CD4-positive, alpha-beta T cell treated with Interleukin-17A for 1 hour (primary cell): Measurements from ENCODE around the gene HHATL.

Source experiments
- DNase-seq: peaks from one replicate; pipeline ENCODE4 v3.0.0-alpha.2; 2020

Gene HHATL

GRCh38 chr3:42696356-42697288 lies 6.0 kb downstream of the HHATL start:
- no peak for DNase-seq

DNA sequence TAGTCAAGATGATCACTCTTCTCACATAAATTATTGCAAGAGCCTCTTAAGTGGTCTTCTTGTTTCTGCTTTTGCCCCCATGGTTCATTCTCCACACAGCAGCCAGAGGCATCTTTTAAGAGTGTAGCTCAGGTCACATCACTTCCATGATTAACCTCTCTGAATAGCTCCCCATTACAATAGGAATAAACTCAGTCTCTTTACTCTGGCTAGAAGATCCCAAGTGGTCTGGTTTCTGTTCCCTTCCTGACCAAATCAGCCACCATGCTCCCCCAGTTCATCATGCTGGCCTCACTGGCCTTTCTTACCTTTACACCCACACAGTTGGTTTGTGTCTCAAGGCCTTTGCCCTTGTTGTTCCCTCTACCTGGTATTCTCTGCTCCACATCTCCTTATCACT lies 8.2 kb downstream of the HHATL start:
- no peak for DNase-seq

DNA sequence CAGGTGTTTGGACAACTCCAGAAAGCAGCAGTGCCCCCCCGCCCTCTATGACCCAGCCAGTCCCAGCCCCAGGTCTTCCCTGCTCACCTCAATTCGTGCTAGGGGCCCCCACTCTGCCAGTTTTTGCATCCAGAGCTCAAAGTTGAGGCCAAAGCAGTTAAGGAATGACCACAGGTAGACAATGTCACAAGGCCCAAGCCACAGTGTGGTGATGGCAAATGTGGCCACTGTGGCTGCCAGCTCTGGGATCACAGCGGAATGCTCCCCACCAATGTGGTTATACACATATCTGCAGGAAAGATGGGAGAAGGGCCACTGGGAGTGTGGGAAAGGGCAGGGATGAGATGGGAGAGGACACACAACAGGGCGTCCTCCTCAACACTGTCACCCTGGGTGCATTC lies 9.1 kb downstream of the HHATL start:
- DNase-seq = no peak

GRCh38 chr3:42692667-42693529 lies 9.7 kb downstream of the HHATL start:
- DNase-seq = no peak

- DNase-seq = no peak
These were observed 10.6 kb downstream of the HHATL start for GRCh38 chr3:42691816-42692666.

GRCh38 chr3:42690766-42691680 lies 11.6 kb downstream of the HHATL start:
- no peak for DNase-seq

DNA sequence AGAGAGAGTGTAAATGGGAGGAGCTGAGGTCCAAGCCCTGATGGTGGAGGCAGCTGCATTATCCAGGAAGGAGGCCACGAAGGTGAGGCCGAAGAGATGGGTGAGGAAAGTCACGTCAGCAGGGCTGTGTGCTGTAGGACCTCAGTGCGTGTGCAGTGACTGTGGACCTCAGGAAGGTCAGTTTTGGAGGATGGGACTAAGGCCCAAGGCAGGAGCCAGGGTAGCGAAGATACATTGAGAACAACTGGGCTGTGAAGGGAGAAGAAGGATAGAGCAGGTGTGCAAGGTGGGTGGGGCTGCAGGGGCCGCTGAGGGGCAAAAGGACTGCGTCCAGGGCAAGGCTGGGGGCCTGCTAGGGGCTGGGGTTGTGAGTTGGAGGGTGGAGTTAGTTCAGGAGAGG lies 12.4 kb downstream of the HHATL start:
- no peak for DNase-seq

DNA sequence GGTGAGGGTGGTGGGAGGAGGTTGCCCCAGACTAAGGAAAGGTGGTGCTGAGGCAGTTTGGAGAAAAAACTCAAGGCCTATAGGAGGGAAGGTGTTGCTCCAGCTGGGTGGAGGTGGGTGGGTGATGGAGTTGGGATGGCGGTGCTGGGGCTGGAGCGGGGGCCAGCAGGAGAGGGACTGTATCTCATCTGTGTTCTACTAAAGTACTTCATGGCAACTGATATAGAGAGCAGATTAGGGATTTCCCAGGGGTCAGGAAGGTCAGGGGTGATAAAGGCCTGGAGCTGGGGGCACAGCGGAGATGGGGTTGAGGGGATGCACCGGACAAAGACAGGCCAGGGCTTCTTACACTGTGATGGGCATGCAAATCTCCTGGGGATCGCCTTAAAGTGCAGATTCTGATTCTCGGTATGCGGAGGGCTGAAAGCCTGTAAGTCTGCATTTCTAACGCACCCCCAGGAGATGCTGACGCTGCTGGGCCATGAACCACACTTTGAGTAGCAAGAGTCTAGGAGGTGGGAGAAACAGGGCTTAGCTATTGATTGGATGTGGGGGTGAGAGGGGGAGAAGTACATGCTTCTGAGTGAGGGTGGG lies 13.1 kb downstream of the HHATL start:
- DNase-seq = no peak

- no peak for DNase-seq
These were observed 13.8 kb downstream of the HHATL start for GRCh38 chr3:42688487-42689420.

DNA sequence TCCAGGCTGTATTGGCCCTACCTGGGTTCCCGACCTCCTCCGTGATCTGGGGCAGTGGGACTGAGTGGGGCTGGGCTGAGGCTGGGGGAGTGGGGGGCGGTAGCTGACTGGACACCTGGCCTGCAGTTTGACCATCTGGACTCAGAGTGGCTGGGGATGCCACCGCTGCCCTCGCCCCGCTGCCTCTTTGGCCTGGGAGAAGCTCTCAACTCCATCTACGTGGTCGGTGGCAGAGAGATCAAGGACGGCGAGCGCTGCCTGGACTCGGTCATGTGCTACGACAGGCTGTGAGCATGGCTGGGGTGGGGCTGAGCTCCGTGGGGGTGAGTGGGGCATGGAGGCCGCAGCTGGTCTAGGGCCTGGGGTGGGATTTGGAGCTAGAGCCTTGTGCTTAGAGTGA lies 14.6 kb downstream of the HHATL start:
- DNase-seq = no peak

DNA sequence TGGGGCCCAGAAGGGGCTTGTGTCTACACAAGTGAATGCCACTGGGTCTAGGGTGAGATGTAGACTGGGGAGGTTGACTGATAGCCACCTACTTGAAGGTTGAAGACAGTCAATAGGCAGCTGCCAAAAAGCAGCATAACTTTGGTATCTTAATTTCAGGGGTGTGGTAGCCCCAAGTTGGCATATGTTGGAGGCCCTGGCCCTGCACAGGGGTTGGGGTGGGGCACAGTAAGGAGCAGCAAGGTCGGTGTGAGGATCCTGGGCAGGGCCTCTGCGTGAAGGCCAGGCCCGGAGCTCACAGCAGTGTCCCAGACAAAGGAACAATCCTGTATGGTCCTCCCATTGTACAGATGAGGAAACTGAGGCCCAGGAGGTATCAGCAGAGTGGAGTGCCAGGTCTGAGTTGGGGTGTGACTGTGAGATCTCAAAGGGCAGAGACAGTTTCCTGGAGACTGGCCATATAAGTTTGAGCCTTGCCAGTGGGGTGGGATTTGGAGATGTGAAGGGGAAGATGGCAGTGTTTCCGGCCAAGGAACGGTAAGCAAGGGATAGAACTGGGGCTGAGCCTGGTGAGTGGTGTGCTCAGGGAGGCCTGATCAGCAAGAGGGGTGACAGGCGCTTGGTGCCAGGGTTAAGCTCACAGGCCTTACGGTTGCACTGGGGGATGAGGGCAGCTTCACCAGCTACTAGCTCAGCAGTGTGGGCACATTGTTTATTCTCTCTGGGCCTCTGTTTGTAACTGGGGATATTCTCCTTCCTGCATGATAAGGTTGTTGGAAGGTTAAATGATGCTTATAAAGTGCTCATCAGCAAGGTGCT lies 15.6 kb downstream of the HHATL start:
- DNase-seq = no peak

DNA sequence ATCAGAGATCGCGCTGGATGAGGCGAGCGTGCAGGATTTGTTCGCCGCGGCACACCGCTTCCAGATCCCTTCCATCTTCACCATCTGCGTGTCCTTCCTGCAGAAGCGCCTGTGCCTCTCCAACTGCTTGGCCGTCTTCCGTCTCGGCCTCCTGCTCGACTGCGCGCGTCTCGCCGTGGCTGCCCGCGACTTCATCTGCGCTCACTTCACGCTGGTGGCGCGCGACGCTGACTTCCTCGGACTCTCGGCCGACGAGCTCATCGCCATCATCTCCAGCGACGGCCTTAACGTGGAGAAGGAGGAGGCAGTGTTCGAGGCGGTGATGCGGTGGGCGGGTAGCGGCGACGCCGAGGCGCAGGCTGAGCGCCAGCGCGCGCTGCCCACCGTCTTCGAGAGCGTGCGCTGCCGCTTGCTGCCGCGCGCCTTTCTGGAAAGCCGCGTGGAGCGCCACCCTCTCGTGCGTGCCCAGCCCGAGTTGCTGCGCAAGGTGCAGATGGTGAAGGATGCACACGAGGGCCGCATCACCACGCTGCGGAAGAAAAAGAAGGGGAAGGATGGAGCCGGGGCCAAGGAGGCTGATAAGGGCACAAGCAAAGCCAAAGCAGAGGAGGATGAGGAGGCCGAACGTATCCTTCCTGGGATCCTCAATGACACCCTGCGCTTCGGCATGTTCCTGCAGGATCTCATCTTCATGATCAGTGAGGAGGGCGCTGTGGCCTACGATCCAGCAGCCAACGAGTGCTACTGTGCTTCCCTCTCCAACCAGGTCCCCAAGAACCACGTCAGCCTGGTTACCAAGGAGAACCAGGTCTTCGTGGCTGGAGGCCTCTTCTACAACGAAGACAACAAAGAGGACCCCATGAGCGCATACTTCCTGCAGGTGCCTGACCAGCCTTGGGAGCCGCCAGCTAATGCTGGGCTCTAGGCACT lies 16.4 kb downstream of the HHATL start:
- no peak for DNase-seq

DNA sequence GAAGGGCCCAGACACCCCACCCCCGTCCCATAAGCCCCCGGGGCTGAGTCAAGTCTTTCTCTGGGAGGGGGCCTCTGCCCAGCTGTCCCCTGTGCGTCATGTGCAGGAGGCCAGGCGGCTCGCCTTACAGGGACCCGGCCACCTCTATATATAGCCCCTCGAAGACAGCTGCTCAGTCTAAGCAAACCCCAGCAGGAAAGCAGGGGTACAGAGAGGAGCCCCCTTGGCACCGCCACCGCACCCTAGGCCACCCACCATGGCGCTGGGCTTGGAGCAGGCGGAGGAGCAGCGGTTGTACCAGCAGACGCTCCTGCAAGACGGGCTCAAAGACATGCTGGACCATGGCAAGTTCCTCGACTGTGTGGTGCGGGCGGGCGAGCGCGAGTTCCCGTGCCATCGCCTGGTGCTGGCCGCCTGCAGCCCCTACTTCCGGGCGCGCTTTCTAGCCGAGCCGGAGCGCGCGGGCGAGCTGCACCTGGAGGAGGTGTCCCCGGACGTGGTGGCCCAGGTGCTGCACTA lies 17.2 kb downstream of the HHATL start, which contains the start of gene KLHL40:
Gene KLHL40, plus strand, starts transcription at position 175 of the 519 bp plus-strand sequence. Its CDS starts 82 bp downstream, at position 257.
- no peak for DNase-seq

DNA sequence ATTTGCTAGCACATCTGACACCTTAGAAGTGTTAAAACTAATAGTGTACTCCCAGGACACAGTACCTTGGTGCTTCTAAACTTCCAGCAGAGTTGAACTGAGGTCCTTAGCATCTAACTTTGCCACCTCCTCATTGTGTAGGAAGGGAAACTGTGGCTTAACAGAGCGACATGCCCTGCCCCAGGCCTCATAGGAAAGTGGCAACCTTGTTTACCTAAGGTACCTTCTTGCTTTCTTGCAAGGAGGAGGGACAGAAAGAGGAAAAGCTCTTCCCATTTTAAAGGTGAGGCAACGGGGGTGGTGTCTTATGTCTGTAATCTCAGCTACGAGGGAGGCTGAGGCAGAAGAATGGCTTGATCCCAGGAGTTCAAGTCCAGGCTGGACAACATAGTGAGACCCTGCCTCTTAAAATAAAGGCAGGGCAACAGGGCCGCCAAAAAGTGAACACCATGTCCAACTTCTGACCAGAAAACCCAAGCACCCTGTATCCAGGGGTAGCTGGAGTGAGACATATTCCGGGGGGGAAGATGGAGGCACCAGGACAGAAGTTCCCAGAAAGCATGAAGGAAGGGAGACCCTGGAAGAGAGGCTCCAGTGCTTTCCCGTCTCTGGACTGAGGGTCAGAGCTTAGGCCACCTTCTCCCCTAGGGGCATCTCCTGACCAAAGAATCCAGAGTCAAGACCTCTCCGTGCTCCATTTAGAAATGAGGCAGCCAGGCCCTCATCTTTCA lies 17.8 kb downstream of the HHATL start:
- DNase-seq = no peak

DNA sequence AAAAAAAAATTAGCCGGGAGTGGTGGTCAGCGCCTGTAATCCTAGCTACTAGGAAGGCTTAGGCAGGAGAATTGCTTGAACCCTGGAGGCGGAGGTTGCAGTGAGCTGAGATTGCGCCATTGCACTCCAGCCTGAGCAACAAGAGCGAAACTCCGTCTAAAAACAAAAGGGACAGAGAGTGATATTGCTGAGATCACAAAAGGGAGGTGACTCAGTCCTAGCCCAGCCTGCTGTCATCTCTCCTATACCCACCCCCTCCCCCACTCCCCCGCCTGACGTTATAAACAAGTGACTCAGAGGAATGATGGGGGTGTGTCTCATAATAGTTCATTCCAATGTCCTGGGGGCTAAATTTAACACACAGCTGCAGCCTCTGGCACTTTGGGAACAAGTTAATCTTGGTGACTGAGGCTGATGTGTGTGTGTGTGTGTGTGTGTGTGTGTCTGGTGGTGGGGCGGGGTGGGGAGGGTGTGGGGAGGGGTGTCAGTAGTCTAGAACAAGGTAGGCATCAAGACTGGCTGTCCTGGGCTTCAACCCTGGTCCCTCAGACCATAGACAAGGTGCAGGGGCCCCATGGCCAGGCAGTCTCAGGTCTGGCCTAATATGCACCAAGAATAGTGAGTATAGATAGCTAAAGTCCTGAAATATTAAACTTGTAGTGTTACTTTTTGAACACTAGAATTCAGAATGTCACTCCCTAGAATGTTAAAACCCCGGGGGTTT lies 18.6 kb downstream of the HHATL start:
- no peak for DNase-seq
